Liver (tissue), 3 donors: Measurements from ENCODE around the gene ATP2B3.

Source experiments
- JUND ChIP-seq, 2 donors: IDR thresholded peaks; 2 replicates each; pipeline ENCODE4 v1.6.1; 2016; ENCODE audit warnings: antibody characterized with exemption in 2 of 2
- NR2F2 ChIP-seq: IDR thresholded peaks from 2 replicates; pipeline ENCODE4 v1.6.1; 2016; ENCODE audit warnings: antibody characterized with exemption
- RXRA ChIP-seq, 2 donors: IDR thresholded peaks; 2 replicates each; pipeline ENCODE4 v1.6.1; 2017 to 2018; ENCODE audit warnings: antibody characterized with exemption in 2 of 2, mild to moderate bottlenecking in 1 of 2
- YY1 ChIP-seq: IDR thresholded peaks from 2 replicates; pipeline ENCODE4 v1.6.1; 2016; ENCODE audit warnings: antibody characterized with exemption, mild to moderate bottlenecking
- TF ChIP-seq, protein P1 (sequence below): fragments of 150-350 bp; IDR thresholded peaks from 2 replicates; pipeline ENCODE4 v1.5.1; 2017; ENCODE audit warnings: improper control_type of control experiment, low read depth, low read length; ENCODE audit not compliant: missing input control
- TF ChIP-seq, protein P2 (sequence below): IDR thresholded peaks from 2 replicates; pipeline ENCODE4 v1.6.1; 2016; ENCODE audit warnings: antibody characterized with exemption
- TF ChIP-seq, protein P3 (sequence below): IDR thresholded peaks from 2 replicates; pipeline ENCODE4 v1.6.1; 2016; ENCODE audit warnings: antibody characterized with exemption
- TF ChIP-seq, protein P4 (sequence below): IDR thresholded peaks from 2 replicates; pipeline ENCODE4 v1.6.1; 2016; ENCODE audit warnings: antibody characterized with exemption
- donor health status: healthy.
- donor health status: healthy.

DNA sequence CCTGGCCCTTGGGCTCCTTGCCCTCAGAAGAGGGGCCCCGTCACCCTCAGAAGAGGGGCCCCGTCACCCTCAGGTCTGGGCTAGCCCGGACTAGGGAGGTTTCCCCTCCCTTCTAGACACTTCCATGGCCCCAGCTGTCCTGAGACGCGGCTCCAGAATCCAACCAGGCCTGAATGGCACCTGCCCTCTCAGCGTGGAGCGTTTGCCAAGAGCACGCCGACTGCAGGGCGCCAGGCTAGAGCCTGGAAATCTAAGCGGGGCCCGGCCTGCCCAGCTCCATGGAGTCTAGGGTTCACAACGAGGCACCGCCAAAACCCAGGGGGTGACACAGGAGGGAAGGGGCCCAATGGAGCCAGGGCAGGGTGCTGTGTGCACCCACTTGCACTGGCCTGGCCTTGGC is 7.8 kb upstream of the ATP2B3 start:
- TF ChIP-seq, protein P1, sequence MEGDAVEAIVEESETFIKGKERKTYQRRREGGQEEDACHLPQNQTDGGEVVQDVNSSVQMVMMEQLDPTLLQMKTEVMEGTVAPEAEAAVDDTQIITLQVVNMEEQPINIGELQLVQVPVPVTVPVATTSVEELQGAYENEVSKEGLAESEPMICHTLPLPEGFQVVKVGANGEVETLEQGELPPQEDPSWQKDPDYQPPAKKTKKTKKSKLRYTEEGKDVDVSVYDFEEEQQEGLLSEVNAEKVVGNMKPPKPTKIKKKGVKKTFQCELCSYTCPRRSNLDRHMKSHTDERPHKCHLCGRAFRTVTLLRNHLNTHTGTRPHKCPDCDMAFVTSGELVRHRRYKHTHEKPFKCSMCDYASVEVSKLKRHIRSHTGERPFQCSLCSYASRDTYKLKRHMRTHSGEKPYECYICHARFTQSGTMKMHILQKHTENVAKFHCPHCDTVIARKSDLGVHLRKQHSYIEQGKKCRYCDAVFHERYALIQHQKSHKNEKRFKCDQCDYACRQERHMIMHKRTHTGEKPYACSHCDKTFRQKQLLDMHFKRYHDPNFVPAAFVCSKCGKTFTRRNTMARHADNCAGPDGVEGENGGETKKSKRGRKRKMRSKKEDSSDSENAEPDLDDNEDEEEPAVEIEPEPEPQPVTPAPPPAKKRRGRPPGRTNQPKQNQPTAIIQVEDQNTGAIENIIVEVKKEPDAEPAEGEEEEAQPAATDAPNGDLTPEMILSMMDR, result no peak
- TF ChIP-seq, protein P2, sequence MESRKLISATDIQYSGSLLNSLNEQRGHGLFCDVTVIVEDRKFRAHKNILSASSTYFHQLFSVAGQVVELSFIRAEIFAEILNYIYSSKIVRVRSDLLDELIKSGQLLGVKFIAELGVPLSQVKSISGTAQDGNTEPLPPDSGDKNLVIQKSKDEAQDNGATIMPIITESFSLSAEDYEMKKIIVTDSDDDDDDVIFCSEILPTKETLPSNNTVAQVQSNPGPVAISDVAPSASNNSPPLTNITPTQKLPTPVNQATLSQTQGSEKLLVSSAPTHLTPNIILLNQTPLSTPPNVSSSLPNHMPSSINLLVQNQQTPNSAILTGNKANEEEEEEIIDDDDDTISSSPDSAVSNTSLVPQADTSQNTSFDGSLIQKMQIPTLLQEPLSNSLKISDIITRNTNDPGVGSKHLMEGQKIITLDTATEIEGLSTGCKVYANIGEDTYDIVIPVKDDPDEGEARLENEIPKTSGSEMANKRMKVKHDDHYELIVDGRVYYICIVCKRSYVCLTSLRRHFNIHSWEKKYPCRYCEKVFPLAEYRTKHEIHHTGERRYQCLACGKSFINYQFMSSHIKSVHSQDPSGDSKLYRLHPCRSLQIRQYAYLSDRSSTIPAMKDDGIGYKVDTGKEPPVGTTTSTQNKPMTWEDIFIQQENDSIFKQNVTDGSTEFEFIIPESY, result no peak
- TF ChIP-seq JUND (IDR thresholded peaks at IDR 0.05), result no peak
- TF ChIP-seq YY1, result no peak
- TF ChIP-seq RXRA (IDR thresholded peaks at IDR 0.05), result no peak
- TF ChIP-seq, protein P3, sequence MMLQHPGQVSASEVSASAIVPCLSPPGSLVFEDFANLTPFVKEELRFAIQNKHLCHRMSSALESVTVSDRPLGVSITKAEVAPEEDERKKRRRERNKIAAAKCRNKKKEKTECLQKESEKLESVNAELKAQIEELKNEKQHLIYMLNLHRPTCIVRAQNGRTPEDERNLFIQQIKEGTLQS, result no peak
- TF ChIP-seq, protein P4, sequence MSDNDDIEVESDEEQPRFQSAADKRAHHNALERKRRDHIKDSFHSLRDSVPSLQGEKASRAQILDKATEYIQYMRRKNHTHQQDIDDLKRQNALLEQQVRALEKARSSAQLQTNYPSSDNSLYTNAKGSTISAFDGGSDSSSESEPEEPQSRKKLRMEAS, result no peak
- no peak for TF ChIP-seq NR2F2
